GM12865 (cell line): ENCODE results near the gene RECQL5.

Source experiments
- DNase-seq: peaks from one replicate; pipeline ENCODE4 v3.0.0; 2010; ENCODE audit warnings: low read depth
- H3K4me3 ChIP-seq: 2 replicates; pipeline ENCODE4 v1.5.1; 2011; ENCODE audit warnings: mild to moderate bottlenecking, low read depth, low read length, control low read depth
- CTCF ChIP-seq: IDR thresholded peaks from 2 replicates; pipeline ENCODE4 v1.5.1; 2011; ENCODE audit warnings: low read length, control low read depth, low read depth, inconsistent platforms; ENCODE audit not compliant: insufficient read depth; ENCODE audit errors: missing control alignments

Gene RECQL5

DNA sequence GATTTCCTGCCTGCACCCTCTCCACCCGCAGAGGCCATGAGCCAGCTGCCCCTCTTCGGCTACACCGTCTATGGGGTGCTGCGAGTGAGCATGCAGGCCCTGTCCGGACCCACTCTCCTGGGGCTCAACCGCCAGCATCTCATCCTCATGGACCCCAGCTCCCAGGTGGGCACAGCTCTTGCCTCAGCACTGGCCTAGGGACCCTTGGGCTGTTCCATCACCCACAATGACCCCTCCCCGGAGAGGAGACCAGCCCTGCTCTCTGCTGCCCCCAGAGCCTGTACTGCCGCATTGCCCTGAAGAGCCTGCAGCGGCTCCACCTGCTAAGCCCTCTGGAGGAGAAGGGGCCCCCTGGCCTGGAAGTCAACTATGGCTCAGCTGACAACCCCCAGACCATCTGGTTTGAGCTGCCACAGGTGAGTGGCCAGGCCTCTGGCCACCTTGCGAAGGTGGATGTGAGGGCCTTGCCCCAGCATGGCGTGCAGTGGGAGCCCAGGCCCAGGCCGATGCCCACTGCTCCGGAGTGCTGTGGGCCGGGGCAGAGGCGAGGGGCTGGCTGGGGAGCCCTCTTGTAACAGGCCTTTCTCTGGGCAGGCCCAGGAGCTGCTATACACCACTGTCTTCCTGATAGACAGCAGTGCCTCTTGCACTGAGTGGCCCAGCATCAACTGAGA is 41.0 kb downstream of the RECQL5 start:
- DNase-seq, result peak; percentile 30
- TF ChIP-seq CTCF, result peak; percentile 70
- no peak overlapping the region for H3K4me3 ChIP-seq

DNA sequence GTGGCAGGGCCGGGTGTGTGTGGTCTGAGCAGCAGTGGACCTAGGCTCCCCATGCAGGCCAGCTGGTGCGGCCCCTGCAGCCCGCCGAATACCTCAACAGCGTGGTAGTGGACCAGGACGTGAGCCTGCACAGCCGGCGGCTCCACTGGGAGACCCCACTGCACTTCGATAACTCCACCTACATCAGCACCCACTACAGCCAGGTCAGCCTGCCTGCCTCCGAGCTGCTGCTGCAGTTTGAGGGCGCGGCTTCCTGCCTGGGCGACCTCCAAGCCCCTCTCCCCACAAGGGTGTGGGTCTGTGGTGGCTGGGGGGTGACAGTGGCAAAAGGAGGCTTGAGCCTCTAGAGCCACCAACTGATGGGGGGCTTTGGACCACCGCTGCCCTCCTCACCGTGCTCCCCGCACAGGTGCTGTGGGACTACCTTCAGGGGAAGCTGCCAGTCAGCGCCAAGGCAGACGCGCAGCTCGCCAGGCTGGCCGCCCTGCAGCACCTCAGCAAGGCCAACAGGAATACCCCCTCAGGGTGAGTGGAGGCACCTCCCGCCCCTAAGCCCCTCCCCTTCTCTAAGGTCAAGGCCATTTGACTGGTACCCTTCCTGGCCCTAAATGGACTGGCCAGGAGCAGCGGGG is 42.1 kb downstream of the RECQL5 start:
- DNase-seq, result no peak
- no peak for TF ChIP-seq CTCF
- H3K4me3 ChIP-seq, result no peak overlapping the region

DNA sequence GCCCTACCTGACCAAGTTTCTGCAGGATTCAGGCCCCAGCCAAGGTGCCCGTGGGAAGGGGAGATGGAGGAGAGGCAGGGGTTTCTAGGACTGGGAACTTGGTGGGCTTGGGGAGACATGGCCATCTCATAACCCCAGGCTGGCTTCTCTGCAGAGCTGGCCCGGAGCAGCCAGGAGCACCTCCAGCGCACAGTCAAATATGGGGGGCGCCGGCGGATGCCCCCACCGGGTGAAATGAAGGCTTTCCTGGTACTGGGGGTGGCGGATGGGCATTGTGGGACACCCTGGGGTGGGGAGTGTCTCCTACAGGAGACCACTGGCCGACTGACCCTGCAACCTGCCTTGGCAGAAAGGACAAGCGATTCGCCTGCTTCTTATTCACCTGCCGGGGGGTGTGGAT is 42.9 kb downstream of the RECQL5 start:
- TF ChIP-seq CTCF, result no peak
- no peak overlapping the region for H3K4me3 ChIP-seq
- DNase-seq, result no peak

GRCh38 chr17:75623386-75623785 is 43.6 kb downstream of the RECQL5 start:
- no peak for DNase-seq
- H3K4me3 ChIP-seq, result no peak overlapping the region
- no peak for TF ChIP-seq CTCF

DNA sequence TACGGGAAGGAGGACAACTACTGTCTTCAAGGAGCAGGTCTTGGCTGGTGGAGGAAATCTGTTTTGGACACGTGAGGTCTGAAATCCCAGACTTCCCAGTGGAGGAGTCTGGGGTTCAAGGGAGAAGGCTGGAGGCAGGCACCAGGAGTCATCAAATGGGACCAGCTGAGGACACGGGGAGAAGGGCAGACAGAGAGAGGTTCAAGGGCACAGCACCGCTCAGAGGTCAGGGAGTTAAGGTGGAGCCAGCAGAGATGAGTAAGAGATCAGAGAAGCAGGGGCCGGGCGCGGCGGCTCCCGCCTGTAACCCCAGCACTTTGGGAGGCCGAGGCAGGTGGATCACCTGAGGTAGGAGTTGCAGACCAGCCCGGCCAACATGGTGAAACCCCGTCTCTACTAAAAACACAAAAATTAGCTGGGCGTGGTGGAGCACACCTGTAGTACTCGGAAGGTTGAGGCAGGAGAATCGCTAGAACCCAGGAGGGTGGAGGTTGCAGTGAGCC is 44.1 kb downstream of the RECQL5 start:
- no peak for DNase-seq
- H3K4me3 ChIP-seq, result no peak overlapping the region
- no peak for TF ChIP-seq CTCF

GRCh38 chr17:75622076-75622475 is 44.9 kb downstream of the RECQL5 start:
- H3K4me3 ChIP-seq, result no peak overlapping the region
- DNase-seq, result no peak
- TF ChIP-seq CTCF, result no peak

GRCh38 chr17:75621489-75621888 is 45.5 kb downstream of the RECQL5 start:
- H3K4me3 ChIP-seq, result no peak overlapping the region
- TF ChIP-seq CTCF, result no peak
- DNase-seq, result no peak
